IMR-90 (cell line): ENCODE measurements around the gene HNRNPA3. TPM values are rescaled to one million over a fixed set of nuclear protein-coding genes. Genes with fewer than 3 reads are reported as not detected.

ENCODE experiments used
- ATAC-seq: fragments of 200-7000 bp; cut with Tn5 transposase; 2 replicates; pipeline ENCODE4 v1.9.1; 2020; ENCODE audit warnings: low read depth, mild to moderate bottlenecking, moderate library complexity
- BruUV-seq: library from RNA; stranded (reverse); fragments of 400-500 nt; replicated peaks from 2 replicates; lab custom pipeline; 2021; lab: Mats Ljungman, UMichigan
- CTCF ChIA-PET: fragments of 300-600 bp; formaldehyde crosslinking; extraction: SDS; loops from one replicate; lab custom pipeline; 2021; ENCODE audit warnings: antibody characterized with exemption; lab: Yijun Ruan, JAX
- POLR2A ChIA-PET: fragments of 300-600 bp; sonication (Branson Sonifier 250); formaldehyde crosslinking; loops from one replicate; lab custom pipeline; 2022; ENCODE audit warnings: antibody characterized with exemption; ENCODE audit not compliant: unreplicated experiment; lab: Charles Lee
- DNase-seq: peaks from one replicate; pipeline ENCODE4 v3.0.0; 2013
- H2AFZ ChIP-seq: replicated peaks from 2 replicates; pipeline ENCODE3; 2013; ENCODE audit warnings: low read length, mild to moderate bottlenecking; ENCODE audit not compliant: poor library complexity
- H2AK5ac ChIP-seq: 2 replicates; pipeline ENCODE4 v1.6.1; 2013; ENCODE audit warnings: low read depth, low read length, inconsistent platforms
- H2AK9ac ChIP-seq: replicated peaks from 2 replicates; pipeline ENCODE3; 2013; ENCODE audit warnings: mild to moderate bottlenecking, low read depth, low read length, moderate library complexity; ENCODE audit not compliant: poor library complexity
- H2BK120ac ChIP-seq: 2 replicates; pipeline ENCODE4 v1.6.1; 2013; ENCODE audit warnings: low read depth, low read length, inconsistent platforms
- H2BK15ac ChIP-seq: 3 replicates; pipeline ENCODE4 v1.6.1; 2013; ENCODE audit warnings: low read depth, low read length, inconsistent platforms
- H2BK20ac ChIP-seq: 2 replicates; pipeline ENCODE4 v1.6.1; 2013; ENCODE audit warnings: low read depth, mild to moderate bottlenecking, inconsistent platforms, low read length, moderate library complexity
- H2BK5ac ChIP-seq: 2 replicates; pipeline ENCODE4 v1.6.1; 2013; ENCODE audit warnings: mild to moderate bottlenecking, low read depth, low read length, inconsistent platforms; ENCODE audit not compliant: poor library complexity, severe bottlenecking
- H3K14ac ChIP-seq: replicated peaks from 2 replicates; pipeline ENCODE4 v1.6.1; 2013; ENCODE audit warnings: low read depth, low read length, inconsistent platforms
- H3K18ac ChIP-seq: 2 replicates; pipeline ENCODE4 v1.6.1; 2013; ENCODE audit warnings: low read depth, low read length, control low read depth
- H3K23ac ChIP-seq: 2 replicates; pipeline ENCODE4 v1.6.1; 2013; ENCODE audit warnings: low read depth, low read length, inconsistent platforms
- H3K27ac ChIP-seq: 2 replicates; pipeline ENCODE4 v1.5.1; 2013; ENCODE audit warnings: mild to moderate bottlenecking, control low read depth, low read length; ENCODE audit not compliant: insufficient read depth
- H3K27me3 ChIP-seq: 2 replicates; pipeline ENCODE4 v1.6.1; 2013; ENCODE audit warnings: low read length; ENCODE audit not compliant: control insufficient read depth, insufficient read depth
- H3K36me3 ChIP-seq: 2 replicates; pipeline ENCODE4 v1.6.1; 2013; ENCODE audit warnings: low read length, mixed read lengths; ENCODE audit not compliant: control insufficient read depth, insufficient read depth
- H3K4ac ChIP-seq: 2 replicates; pipeline ENCODE4 v1.6.1; 2013; ENCODE audit warnings: low read depth, low read length, inconsistent platforms
- H3K4me1 ChIP-seq: 2 replicates; pipeline ENCODE4 v1.6.1; 2013; ENCODE audit warnings: low read length, mixed read lengths; ENCODE audit not compliant: control insufficient read depth, insufficient read depth
- H3K4me2 ChIP-seq: 2 replicates; pipeline ENCODE4 v1.6.1; 2013; ENCODE audit warnings: low read depth, mild to moderate bottlenecking, control low read depth, low read length, moderate library complexity
- H3K4me3 ChIP-seq: 2 replicates; pipeline ENCODE4 v1.5.1; 2013; ENCODE audit warnings: low read depth, mild to moderate bottlenecking, control low read depth, low read length, moderate library complexity; ENCODE audit not compliant: insufficient read depth
- H3K56ac ChIP-seq: 2 replicates; pipeline ENCODE4 v1.6.1; 2013; ENCODE audit warnings: low read length, inconsistent platforms; ENCODE audit not compliant: insufficient read depth; ENCODE audit errors: extremely low read depth
- H3K79me1 ChIP-seq, 2 experiments: 2 replicates each; pipeline ENCODE4 v1.6.1; 2013; ENCODE audit warnings: low read length in 2 of 2, inconsistent platforms in 1 of 2, low read depth in 1 of 2
- H3K9ac ChIP-seq: 2 replicates; pipeline ENCODE4 v1.6.1; 2013; ENCODE audit warnings: low read depth, low read length, control low read depth
- H3K9me1 ChIP-seq: 2 replicates; pipeline ENCODE4 v1.6.1; 2013; ENCODE audit warnings: low read length, inconsistent platforms; ENCODE audit not compliant: insufficient read depth
- H3K9me3 ChIP-seq: 2 replicates; pipeline ENCODE4 v1.6.1; 2013; ENCODE audit warnings: low read length; ENCODE audit not compliant: control insufficient read depth, insufficient read depth
- H4K20me1 ChIP-seq: 2 replicates; pipeline ENCODE4 v1.6.1; 2013; ENCODE audit warnings: low read length, inconsistent platforms; ENCODE audit not compliant: insufficient read depth
- H4K5ac ChIP-seq: 2 replicates; pipeline ENCODE4 v1.6.1; 2013; ENCODE audit warnings: mild to moderate bottlenecking, low read depth, low read length, control low read depth
- H4K8ac ChIP-seq, 2 experiments: 2 replicates each; pipeline ENCODE4 v1.6.1; 2013; ENCODE audit warnings: low read depth in 2 of 2, low read length in 2 of 2, control low read depth in 1 of 2, inconsistent platforms in 1 of 2
- H4K91ac ChIP-seq: 2 replicates; pipeline ENCODE4 v1.6.1; 2013; ENCODE audit warnings: low read depth, low read length, inconsistent platforms; ENCODE audit not compliant: insufficient read depth
- CTCF ChIP-seq: conservative IDR thresholded peaks from 2 replicates; pipeline ENCODE4 v1.5.1; 2012; ENCODE audit warnings: mild to moderate bottlenecking, low read depth, low read length, improper control_type of control experiment
- MAFK ChIP-seq: IDR thresholded peaks from 2 replicates; pipeline ENCODE4 v1.6.1; 2012; ENCODE audit warnings: low read depth, low read length, improper control_type of control experiment
- MXI1 ChIP-seq: IDR thresholded peaks from 2 replicates; pipeline ENCODE4 v1.6.1; 2012; ENCODE audit warnings: low read depth, mild to moderate bottlenecking, low read length, moderate library complexity, borderline replicate concordance
- USF2 ChIP-seq: fragments of 150-350 bp; IDR thresholded peaks from 2 replicates; pipeline ENCODE4 v1.6.1; 2017; ENCODE audit warnings: mild to moderate bottlenecking, antibody characterized with exemption, low read length, low read depth
- WGBS, 2 experiments: methylation state at CpG; one replicate each; pipeline versions ENCODE4 v1.1.5 to v1.1.7; 2013; ENCODE audit warnings: missing lambda C conversion rate in 2 of 2; ENCODE audit not compliant: insufficient read length in 1 of 2; ENCODE audit errors: extremely low coverage in 2 of 2; 5-methylcytosine and 5-hydroxymethylcytosine counted together
- dilution Hi-C: fragments of 300-500 bp; cut with HindIII; formaldehyde crosslinking; loops from one replicate; pipeline ENCODE4 v1.14.3; 2018; ENCODE audit warnings: low sequenced_read_pairs; ENCODE audit not compliant: unreplicated experiment
- in situ Hi-C: fragments of 300-500 bp; cut with MboI; formaldehyde crosslinking; loops from 3 replicates; pipeline ENCODE4 v1.14.3; 2019; ENCODE audit warnings: low sequenced_read_pairs, inconsistent platforms, mixed read lengths
- intact Hi-C: fragments of 100-400 bp; cut with micrococcal nuclease; formaldehyde crosslinking; loops from 2 replicates; pipeline ENCODE4 v1.10.0; 2022
- polyA plus RNA-seq, 3 experiments: library from polyadenylated mRNA; depleted of rRNA; stranded (reverse); fragments of >200 nt; gene quantifications; 2 replicates each; pipeline ENCODE4 v1.2.3, GENCODE V29; 2012; ENCODE audit warnings: low replicate concordance in 1 of 3
- total RNA-seq: library from RNA; depleted of rRNA; stranded (reverse); fragments of >200 nt; gene quantifications from 2 replicates; pipeline ENCODE4 v1.2.3, GENCODE V29; 2012

HNRNPA3 gene
- total and polyA plus RNA-seq, 2 of the 4 experiments (the other 2 are of a cell fraction), result 18.6 to 111 TPM

- no peak overlapping the region for H3K56ac ChIP-seq
- no peak overlapping the region for H2AK5ac ChIP-seq
- H2BK120ac ChIP-seq, result no peak overlapping the region
- H4K91ac ChIP-seq, result no peak overlapping the region
- H3K23ac ChIP-seq, result no peak overlapping the region
- TF ChIP-seq MAFK, result no peak
- TF ChIP-seq MXI1, result no peak
- TF ChIP-seq USF2, result no peak
- no peak for TF ChIP-seq CTCF
- intact Hi-C loops, result no loop called here
- peaks cover 25% of the 10 kb centered on the region for H3K9me1 ChIP-seq
- no peak overlapping the region for H2BK20ac ChIP-seq
- no peak overlapping the region for H3K9ac ChIP-seq
- H3K79me1 ChIP-seq, result peaks cover 6 to 38% of the 10 kb centered on the region in 2 experiments; a peak in 3 of 4 replicates
- ChIA-PET POLR2A (no interaction called here), CTCF (interaction anchor here (1.6 kb wide), 1 partner anchor 74 kb away, joined by 4 read pairs; no protein-coding TSS in a partner anchor)
- no peak overlapping the region for H3K27ac ChIP-seq
- no peaks in the 10 kb centered on the region for H3K27me3 ChIP-seq
- peaks cover 26% of the 10 kb centered on the region for H3K36me3 ChIP-seq
- no peak overlapping the region for H2AFZ ChIP-seq
- WGBS, 2 experiments, result 83% methylated on average over 1 of the region's 6 CpGs; no CpG with 5 or more reads in 1 of the 2 experiments
- no peak overlapping the region for H2AK9ac ChIP-seq
- no peak overlapping the region for H2BK5ac ChIP-seq
- no peak overlapping the region; the same call in 1 of the 2 replicates for H3K4me2 ChIP-seq
- ATAC-seq (no peak), DNase-seq (no peak)
- no peak overlapping the region for H3K4ac ChIP-seq
- no peaks in the 10 kb centered on the region for H3K9me3 ChIP-seq
- H3K18ac ChIP-seq, result no peak overlapping the region
- H3K4me3 ChIP-seq, result no peak overlapping the region
- no TSS peak for BruUV-seq
- H4K20me1 ChIP-seq, result peaks cover 93% of the 10 kb centered on the region
- H3K14ac ChIP-seq, result no peak overlapping the region
- dilution Hi-C loops, result no loop called here
- H3K4me1 ChIP-seq, result peaks cover 26% of the 10 kb centered on the region
- no peak overlapping the region for H4K8ac ChIP-seq
- H2BK15ac ChIP-seq, result no peak overlapping the region
- H4K5ac ChIP-seq, result no peak overlapping the region
- in situ Hi-C loops, result no loop called here
These were observed 26.5 kb downstream of the HNRNPA3 start for GRCh38 chr2:177239053-177239452.
